GM23338 (cell line): ENCODE results near the gene ZFAND6. TPM values are rescaled to one million over a fixed set of nuclear protein-coding genes. Genes with fewer than 3 reads are reported as not detected.

Experiments
- ATAC-seq: fragments of 200-7000 bp; cut with Tn5 transposase; 3 replicates; pipeline ENCODE4 v1.9.1; 2020
- DNase-seq: peaks from one replicate; pipeline ENCODE4 v3.0.0-alpha.2; 2015; ENCODE audit warnings: low spot score
- H2AFZ ChIP-seq: fragments of 200-600 bp; sonication (generic); 2 replicates; pipeline ENCODE4 v1.8.0; 2016; ENCODE audit warnings: antibody characterized with exemption, mild to moderate bottlenecking, moderate library complexity
- H3F3A ChIP-seq: fragments of 200-600 bp; sonication (generic); replicated peaks from 2 replicates; pipeline ENCODE4 v1.8.0; 2017; ENCODE audit warnings: antibody characterized with exemption, mixed run types, low read depth
- H3K27ac ChIP-seq: fragments of 200-600 bp; sonication (generic); 2 replicates; pipeline ENCODE4 v1.6.1; 2016; ENCODE audit warnings: low read depth
- H3K27me3 ChIP-seq: fragments of 200-600 bp; sonication (generic); 2 replicates; pipeline ENCODE4 v1.8.0; 2016; ENCODE audit warnings: mild to moderate bottlenecking, mixed run types, moderate library complexity; ENCODE audit not compliant: insufficient read depth
- H3K36me3 ChIP-seq: fragments of 200-600 bp; sonication (generic); 2 replicates; pipeline ENCODE4 v1.8.0; 2016; ENCODE audit warnings: mild to moderate bottlenecking; ENCODE audit not compliant: insufficient read depth
- H3K4me1 ChIP-seq: fragments of 200-600 bp; sonication (generic); 2 replicates; pipeline ENCODE4 v1.8.0; 2016; ENCODE audit warnings: mild to moderate bottlenecking, moderate library complexity; ENCODE audit not compliant: insufficient read depth
- H3K4me2 ChIP-seq: fragments of 200-600 bp; sonication (generic); 2 replicates; pipeline ENCODE4 v1.7.1; 2017; ENCODE audit warnings: mixed run types
- H3K4me3 ChIP-seq: fragments of 200-600 bp; sonication (generic); 2 replicates; pipeline ENCODE4 v1.6.1; 2016; ENCODE audit warnings: mixed run types
- H3K79me2 ChIP-seq: fragments of 200-600 bp; sonication (generic); replicated peaks from 2 replicates; pipeline ENCODE4 v1.8.0; 2017; ENCODE audit warnings: mild to moderate bottlenecking; ENCODE audit not compliant: insufficient read depth
- H3K9me2 ChIP-seq: fragments of 200-600 bp; sonication (generic); 2 replicates; pipeline ENCODE4 v1.8.0; 2017; ENCODE audit not compliant: insufficient read depth
- H4K20me1 ChIP-seq: fragments of 200-600 bp; sonication (generic); replicated peaks from 2 replicates; pipeline ENCODE4 v1.8.0; 2017; ENCODE audit warnings: mild to moderate bottlenecking; ENCODE audit not compliant: insufficient read depth
- H3K27ac Mint-ChIP-seq: 2 replicates; pipeline ENCODE4 v1.8.0; 2020; ENCODE audit warnings: inconsistent platforms, mild to moderate bottlenecking, moderate library complexity, mixed read lengths
- H3K27me3 Mint-ChIP-seq: 3 replicates; pipeline ENCODE4 v1.8.0; 2022; ENCODE audit warnings: low read depth, mild to moderate bottlenecking, moderate library complexity, mixed read lengths, inconsistent platforms; ENCODE audit not compliant: insufficient read depth, poor library complexity
- H3K36me3 Mint-ChIP-seq: 3 replicates; pipeline ENCODE4 v1.8.0; 2021; ENCODE audit warnings: low read depth, mild to moderate bottlenecking, inconsistent platforms, moderate library complexity, mixed read lengths
- H3K4me1 Mint-ChIP-seq: 3 replicates; pipeline ENCODE4 v1.8.0; 2020; ENCODE audit warnings: mild to moderate bottlenecking, inconsistent platforms, mixed read lengths
- H3K4me3 Mint-ChIP-seq: 3 replicates; pipeline ENCODE4 v1.8.0; 2021; ENCODE audit warnings: moderate library complexity, mild to moderate bottlenecking, inconsistent platforms, mixed read lengths
- H3K9me3 Mint-ChIP-seq: 3 replicates; pipeline ENCODE4 v1.8.0; 2020; ENCODE audit warnings: moderate library complexity, mild to moderate bottlenecking, inconsistent platforms, mixed read lengths
- CREB1 ChIP-seq: fragments of 250-450 bp; sonication (Bioruptor Pico); IDR thresholded peaks from 2 replicates; pipeline ENCODE4 v1.5.0; 2020; ENCODE audit warnings: low read depth, mild to moderate bottlenecking, moderate library complexity
- EZH2 ChIP-seq: fragments of 200-600 bp; sonication (generic); IDR thresholded peaks from one replicate; pipeline ENCODE4 v1.8.0; 2017; ENCODE audit warnings: antibody characterized with exemption, mild to moderate bottlenecking, low read depth; ENCODE audit not compliant: unreplicated experiment
- JUNB ChIP-seq: IDR thresholded peaks from one replicate; pipeline ENCODE4 v1.6.1; 2016; ENCODE audit warnings: antibody characterized with exemption; ENCODE audit not compliant: unreplicated experiment
- NANOG ChIP-seq: IDR thresholded peaks from 2 replicates; pipeline ENCODE4 v1.6.1; 2016; ENCODE audit warnings: antibody characterized with exemption, borderline replicate concordance
- POLR2AphosphoS5 ChIP-seq: IDR thresholded peaks from 2 replicates; pipeline ENCODE4 v1.6.1; 2016; ENCODE audit warnings: antibody characterized with exemption, low read depth
- STAT1 ChIP-seq: IDR thresholded peaks from one replicate; pipeline ENCODE4 v1.6.1; 2016; ENCODE audit warnings: antibody characterized with exemption; ENCODE audit not compliant: unreplicated experiment
- ZNF114 ChIP-seq: fragments of 250-450 bp; sonication (Bioruptor Pico); IDR thresholded peaks from 2 replicates; pipeline ENCODE4 v1.5.0; 2020; ENCODE audit warnings: mild to moderate bottlenecking, moderate library complexity
- ZNF331 ChIP-seq: fragments of 250-450 bp; sonication (Bioruptor Pico); IDR thresholded peaks from 2 replicates; pipeline ENCODE4 v1.5.0; 2020; ENCODE audit warnings: low read depth, mild to moderate bottlenecking, moderate library complexity
- polyA plus RNA-seq: library from polyadenylated mRNA; unstranded; fragments of >200 nt; fragmentation: Nextera tagmentation; extraction: Ambion mirVana; gene quantifications from 2 replicates; pipeline ENCODE4 v1.2.1, GENCODE V29; 2016
- total RNA-seq: library from RNA; depleted of rRNA; stranded (reverse); fragments of >200 nt; shearing (Covaris generic); gene quantifications from 2 replicates; pipeline ENCODE4 v1.2.3, GENCODE V29; 2014
- TF ChIP-seq, protein P1 (sequence below), 2 experiments: fragments of 200-600 bp in 1 of 2; sonication (generic) in 1 of 2; conservative IDR thresholded peaks; 2 replicates each; pipeline versions ENCODE4 v1.5.1 to v1.6.1; 2016 to 2017; ENCODE audit warnings: antibody characterized with exemption in 2 of 2, low read depth in 2 of 2, mild to moderate bottlenecking in 2 of 2, moderate library complexity in 1 of 2
- TF ChIP-seq, protein P2 (sequence below): fragments of 250-450 bp; sonication (Bioruptor Pico); IDR thresholded peaks from 2 replicates; pipeline ENCODE4 v1.5.0; 2020; ENCODE audit warnings: mild to moderate bottlenecking, moderate library complexity

The ZFAND6 gene
- total and polyA plus RNA-seq, 2 experiments from 2014 or later, result 205 to 292 TPM

DNA sequence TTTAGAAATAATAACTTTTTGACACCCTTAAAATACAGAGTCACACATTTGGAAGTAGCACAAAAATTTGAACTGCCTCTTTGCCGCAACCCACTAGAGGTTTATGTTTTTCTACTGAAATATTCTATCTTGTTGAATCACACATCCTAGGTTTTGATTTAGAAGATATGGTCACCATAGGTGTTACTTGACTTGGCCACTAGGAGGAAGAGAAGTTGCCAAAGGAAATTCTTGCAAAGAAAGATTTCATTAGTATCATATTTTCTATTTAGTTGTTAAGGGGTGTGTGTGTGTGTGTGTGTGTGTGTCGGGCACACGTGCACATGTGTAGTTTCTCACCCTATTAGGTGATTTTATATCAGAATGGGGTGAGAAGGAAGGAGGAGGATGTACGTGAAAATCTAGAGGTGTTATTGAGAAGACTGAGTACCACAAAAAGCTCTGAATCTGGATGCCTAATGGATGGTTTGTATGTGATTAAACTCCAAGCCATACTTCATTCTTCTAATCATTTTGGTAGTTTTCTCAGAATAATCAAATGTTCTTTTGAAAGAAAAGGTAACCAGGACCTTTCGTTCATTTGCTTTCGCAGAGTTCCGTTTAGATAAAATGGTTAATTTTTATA is 31.5 kb downstream of the ZFAND6 start:
- Mint-ChIP-seq H3K27me3 (no peaks in the 10 kb centered on the region), H3K9me3 (no peaks in the 10 kb centered on the region), H3K27ac (no peak overlapping the region), H3K4me1 (peaks cover 13% of the 10 kb centered on the region), H3K36me3 (peaks cover 10% of the 10 kb centered on the region), H3K4me3 (no peak overlapping the region)
- no peak; the same call in 2 of the 3 replicates for ATAC-seq
- no peak for DNase-seq
- H3K4me3 ChIP-seq, result no peak overlapping the region
- H3K36me3 ChIP-seq, result no peaks in the 10 kb centered on the region
- no peak overlapping the region for H3K27ac ChIP-seq
- no peaks in the 10 kb centered on the region for H3K27me3 ChIP-seq
- H3F3A ChIP-seq, result no peaks in the 10 kb centered on the region
- H3K4me1 ChIP-seq, result peaks cover 8% of the 10 kb centered on the region; the same call in 1 of the 2 replicates
- no peak overlapping the region for H2AFZ ChIP-seq
- no peaks in the 10 kb centered on the region for H3K9me2 ChIP-seq
- TF ChIP-seq, protein P1, sequence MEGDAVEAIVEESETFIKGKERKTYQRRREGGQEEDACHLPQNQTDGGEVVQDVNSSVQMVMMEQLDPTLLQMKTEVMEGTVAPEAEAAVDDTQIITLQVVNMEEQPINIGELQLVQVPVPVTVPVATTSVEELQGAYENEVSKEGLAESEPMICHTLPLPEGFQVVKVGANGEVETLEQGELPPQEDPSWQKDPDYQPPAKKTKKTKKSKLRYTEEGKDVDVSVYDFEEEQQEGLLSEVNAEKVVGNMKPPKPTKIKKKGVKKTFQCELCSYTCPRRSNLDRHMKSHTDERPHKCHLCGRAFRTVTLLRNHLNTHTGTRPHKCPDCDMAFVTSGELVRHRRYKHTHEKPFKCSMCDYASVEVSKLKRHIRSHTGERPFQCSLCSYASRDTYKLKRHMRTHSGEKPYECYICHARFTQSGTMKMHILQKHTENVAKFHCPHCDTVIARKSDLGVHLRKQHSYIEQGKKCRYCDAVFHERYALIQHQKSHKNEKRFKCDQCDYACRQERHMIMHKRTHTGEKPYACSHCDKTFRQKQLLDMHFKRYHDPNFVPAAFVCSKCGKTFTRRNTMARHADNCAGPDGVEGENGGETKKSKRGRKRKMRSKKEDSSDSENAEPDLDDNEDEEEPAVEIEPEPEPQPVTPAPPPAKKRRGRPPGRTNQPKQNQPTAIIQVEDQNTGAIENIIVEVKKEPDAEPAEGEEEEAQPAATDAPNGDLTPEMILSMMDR (conservative IDR thresholded peaks at IDR 0.05; ENCODE audit: low read depth in 2 of 2), result peak in 1 of 2 experiments; percentile 70; a peak in 3 of 4 replicates
- TF ChIP-seq NANOG, result no peak
- no peak overlapping the region for H3K4me2 ChIP-seq
- peaks cover 100% of the 10 kb centered on the region for H3K79me2 ChIP-seq
- peaks cover 66% of the 10 kb centered on the region for H4K20me1 ChIP-seq

DNA sequence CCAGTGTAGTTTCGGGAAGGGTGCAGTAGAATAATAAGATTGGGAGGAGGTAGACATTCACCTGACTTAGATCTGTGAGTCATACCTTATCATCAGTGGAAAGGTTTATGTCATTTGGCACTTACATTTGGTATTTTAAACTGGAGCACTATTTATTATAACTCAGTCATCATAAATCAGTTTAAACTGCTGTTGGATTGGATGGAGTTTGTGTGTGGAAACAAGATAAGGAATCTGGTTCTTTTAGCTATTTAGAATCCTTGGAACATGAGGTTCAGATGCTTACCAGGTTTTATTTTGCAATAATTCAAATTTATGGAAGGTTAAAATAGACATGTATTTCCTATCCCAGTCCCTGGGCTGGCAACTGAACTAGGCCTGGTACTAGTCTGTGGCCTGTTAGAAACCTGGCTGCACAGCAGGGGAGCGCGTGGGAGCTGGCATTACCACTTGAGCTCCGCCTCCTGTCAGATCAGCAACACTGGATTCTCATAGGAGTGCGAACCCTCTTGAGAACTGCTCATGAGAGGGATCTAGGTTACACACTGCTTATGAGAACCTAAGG is 34.5 kb downstream of the ZFAND6 start:
- H3K4me1 ChIP-seq, result 0 out of 2 replicates have a peak, but pooled peaks cover 4% of the 10 kb centered on the region
- H3K79me2 ChIP-seq, result peaks cover 98% of the 10 kb centered on the region
- peak; percentile 68 for ATAC-seq
- TF ChIP-seq EZH2 (no peak), ZNF114 (no peak), CREB1 (no peak), ZNF331 (no peak), STAT1 (no peak), NANOG (no peak), JUNB (no peak), POLR2AphosphoS5 (no peak)
- TF ChIP-seq, protein P2, sequence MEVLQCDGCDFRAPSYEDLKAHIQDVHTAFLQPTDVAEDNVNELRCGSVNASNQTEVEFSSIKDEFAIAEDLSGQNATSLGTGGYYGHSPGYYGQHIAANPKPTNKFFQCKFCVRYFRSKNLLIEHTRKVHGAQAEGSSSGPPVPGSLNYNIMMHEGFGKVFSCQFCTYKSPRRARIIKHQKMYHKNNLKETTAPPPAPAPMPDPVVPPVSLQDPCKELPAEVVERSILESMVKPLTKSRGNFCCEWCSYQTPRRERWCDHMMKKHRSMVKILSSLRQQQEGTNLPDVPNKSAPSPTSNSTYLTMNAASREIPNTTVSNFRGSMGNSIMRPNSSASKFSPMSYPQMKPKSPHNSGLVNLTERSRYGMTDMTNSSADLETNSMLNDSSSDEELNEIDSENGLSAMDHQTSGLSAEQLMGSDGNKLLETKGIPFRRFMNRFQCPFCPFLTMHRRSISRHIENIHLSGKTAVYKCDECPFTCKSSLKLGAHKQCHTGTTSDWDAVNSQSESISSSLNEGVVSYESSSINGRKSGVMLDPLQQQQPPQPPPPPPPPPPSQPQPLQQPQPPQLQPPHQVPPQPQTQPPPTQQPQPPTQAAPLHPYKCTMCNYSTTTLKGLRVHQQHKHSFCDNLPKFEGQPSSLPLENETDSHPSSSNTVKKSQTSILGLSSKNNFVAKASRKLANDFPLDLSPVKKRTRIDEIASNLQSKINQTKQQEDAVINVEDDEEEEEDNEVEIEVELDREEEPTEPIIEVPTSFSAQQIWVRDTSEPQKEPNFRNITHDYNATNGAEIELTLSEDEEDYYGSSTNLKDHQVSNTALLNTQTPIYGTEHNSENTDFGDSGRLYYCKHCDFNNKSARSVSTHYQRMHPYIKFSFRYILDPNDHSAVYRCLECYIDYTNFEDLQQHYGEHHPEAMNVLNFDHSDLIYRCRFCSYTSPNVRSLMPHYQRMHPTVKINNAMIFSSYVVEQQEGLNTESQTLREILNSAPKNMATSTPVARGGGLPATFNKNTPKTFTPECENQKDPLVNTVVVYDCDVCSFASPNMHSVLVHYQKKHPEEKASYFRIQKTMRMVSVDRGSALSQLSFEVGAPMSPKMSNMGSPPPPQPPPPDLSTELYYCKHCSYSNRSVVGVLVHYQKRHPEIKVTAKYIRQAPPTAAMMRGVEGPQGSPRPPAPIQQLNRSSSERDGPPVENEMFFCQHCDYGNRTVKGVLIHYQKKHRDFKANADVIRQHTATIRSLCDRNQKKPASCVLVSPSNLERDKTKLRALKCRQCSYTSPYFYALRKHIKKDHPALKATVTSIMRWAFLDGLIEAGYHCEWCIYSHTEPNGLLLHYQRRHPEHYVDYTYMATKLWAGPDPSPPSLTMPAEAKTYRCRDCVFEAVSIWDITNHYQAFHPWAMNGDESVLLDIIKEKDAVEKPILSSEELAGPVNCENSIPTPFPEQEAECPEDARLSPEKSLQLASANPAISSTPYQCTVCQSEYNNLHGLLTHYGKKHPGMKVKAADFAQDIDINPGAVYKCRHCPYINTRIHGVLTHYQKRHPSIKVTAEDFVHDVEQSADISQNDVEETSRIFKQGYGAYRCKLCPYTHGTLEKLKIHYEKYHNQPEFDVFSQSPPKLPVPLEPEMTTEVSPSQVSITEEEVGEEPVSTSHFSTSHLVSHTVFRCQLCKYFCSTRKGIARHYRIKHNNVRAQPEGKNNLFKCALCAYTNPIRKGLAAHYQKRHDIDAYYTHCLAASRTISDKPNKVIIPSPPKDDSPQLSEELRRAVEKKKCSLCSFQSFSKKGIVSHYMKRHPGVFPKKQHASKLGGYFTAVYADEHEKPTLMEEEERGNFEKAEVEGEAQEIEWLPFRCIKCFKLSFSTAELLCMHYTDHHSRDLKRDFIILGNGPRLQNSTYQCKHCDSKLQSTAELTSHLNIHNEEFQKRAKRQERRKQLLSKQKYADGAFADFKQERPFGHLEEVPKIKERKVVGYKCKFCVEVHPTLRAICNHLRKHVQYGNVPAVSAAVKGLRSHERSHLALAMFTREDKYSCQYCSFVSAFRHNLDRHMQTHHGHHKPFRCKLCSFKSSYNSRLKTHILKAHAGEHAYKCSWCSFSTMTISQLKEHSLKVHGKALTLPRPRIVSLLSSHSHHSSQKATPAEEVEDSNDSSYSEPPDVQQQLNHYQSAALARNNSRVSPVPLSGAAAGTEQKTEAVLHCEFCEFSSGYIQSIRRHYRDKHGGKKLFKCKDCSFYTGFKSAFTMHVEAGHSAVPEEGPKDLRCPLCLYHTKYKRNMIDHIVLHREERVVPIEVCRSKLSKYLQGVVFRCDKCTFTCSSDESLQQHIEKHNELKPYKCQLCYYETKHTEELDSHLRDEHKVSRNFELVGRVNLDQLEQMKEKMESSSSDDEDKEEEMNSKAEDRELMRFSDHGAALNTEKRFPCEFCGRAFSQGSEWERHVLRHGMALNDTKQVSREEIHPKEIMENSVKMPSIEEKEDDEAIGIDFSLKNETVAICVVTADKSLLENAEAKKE (CRISPR knock-in tag), result no peak
- TF ChIP-seq, protein P1 (conservative IDR thresholded peaks at IDR 0.05; ENCODE audit: low read depth in 2 of 2), result no peak

More for the DNA sequence above, 34.5 kb downstream of the ZFAND6 start:
- Histone ChIP-seq H3K4me2 (no peak overlapping the region), H3K27me3 (no peaks in the 10 kb centered on the region), H4K20me1 (peaks cover 59% of the 10 kb centered on the region), H3K9me2 (no peaks in the 10 kb centered on the region), H3F3A (no peaks in the 10 kb centered on the region), H3K4me3 (no peak overlapping the region), H3K27ac (no peak overlapping the region), H3K36me3 (no peaks in the 10 kb centered on the region), H2AFZ (no peak overlapping the region)
- Mint-ChIP-seq H3K27ac (no peak overlapping the region), H3K4me3 (no peak overlapping the region), H3K36me3 (peaks cover 4% of the 10 kb centered on the region), H3K9me3 (no peaks in the 10 kb centered on the region), H3K4me1 (peaks cover 6% of the 10 kb centered on the region), H3K27me3 (no peaks in the 10 kb centered on the region)
- DNase-seq, result peak; percentile 41
